Mucosa of stomach (tissue), 1 donor: ENCODE measurements around the gene DNAAF5.

Experiments
- H3K27me3 ChIP-seq: one replicate; pipeline ENCODE4 v1.7.0; 2013; ENCODE audit warnings: mild to moderate bottlenecking, low read length; ENCODE audit not compliant: control insufficient read depth, insufficient read depth
- H3K36me3 ChIP-seq: one replicate; pipeline ENCODE4 v1.7.0; 2013; ENCODE audit warnings: low read length; ENCODE audit not compliant: control insufficient read depth, insufficient read depth
- H3K4me1 ChIP-seq: one replicate; pipeline ENCODE4 v1.7.0; 2013; ENCODE audit warnings: mild to moderate bottlenecking, low read length; ENCODE audit not compliant: control insufficient read depth, insufficient read depth
- H3K4me3 ChIP-seq: one replicate; pipeline ENCODE4 v1.7.0; 2013; ENCODE audit warnings: low read length
- H3K9ac ChIP-seq: one replicate; pipeline ENCODE4 v1.7.0; 2013; ENCODE audit warnings: mild to moderate bottlenecking, low read length, moderate library complexity
- H3K9me3 ChIP-seq: one replicate; pipeline ENCODE4 v1.7.0; 2013; ENCODE audit warnings: mild to moderate bottlenecking, low read length, moderate library complexity; ENCODE audit not compliant: control insufficient read depth
- donor health status: Pancreatic carcinoma.

DNAAF5 gene

DNA sequence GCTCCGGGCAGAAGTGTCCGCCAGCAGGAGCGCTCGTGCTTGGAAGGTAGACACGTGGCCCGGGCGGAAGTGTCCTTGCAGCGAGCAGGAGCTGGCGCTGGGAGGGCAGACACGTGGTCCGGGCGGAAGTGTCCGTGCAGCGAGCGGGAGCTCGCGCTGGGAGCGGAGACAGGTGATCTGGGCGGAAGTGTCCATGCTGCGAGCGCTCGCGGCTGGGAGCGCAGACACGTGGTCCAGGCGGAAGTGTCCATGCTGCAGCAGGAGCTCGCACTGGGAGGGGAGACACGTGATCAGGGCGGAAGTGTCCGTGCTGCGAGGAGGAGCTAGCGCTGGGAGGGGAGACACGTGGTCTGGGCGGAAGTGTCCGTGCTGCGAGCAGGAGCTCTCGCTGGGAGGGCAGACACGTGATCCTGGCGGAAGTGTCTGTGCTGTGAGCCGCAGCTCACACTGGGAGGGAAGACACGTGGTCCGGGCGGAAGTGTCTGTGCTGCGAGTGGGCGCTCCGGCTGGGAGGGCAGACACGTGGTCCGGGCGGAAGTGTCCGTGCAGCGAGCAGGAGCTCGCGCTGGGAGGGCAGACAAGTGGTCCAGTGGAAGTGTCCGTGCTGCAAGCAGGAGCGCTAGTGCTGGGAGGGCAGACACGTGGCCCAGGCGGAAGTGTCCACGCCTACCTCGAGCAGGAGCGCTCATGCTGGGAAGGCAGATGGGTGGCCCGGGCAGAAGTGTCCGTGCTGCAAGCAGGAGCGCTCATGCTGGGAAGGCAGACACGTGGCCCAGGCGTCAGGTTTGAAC, 41.6 kb downstream of the DNAAF5 start:
- Histone ChIP-seq H3K9ac (no peak overlapping the region), H3K4me3 (no peak overlapping the region), H3K9me3 (no peaks in the 10 kb centered on the region), H3K27me3 (no peaks in the 10 kb centered on the region), H3K4me1 (peaks cover 31% of the 10 kb centered on the region), H3K36me3 (peaks cover 5% of the 10 kb centered on the region)

DNA sequence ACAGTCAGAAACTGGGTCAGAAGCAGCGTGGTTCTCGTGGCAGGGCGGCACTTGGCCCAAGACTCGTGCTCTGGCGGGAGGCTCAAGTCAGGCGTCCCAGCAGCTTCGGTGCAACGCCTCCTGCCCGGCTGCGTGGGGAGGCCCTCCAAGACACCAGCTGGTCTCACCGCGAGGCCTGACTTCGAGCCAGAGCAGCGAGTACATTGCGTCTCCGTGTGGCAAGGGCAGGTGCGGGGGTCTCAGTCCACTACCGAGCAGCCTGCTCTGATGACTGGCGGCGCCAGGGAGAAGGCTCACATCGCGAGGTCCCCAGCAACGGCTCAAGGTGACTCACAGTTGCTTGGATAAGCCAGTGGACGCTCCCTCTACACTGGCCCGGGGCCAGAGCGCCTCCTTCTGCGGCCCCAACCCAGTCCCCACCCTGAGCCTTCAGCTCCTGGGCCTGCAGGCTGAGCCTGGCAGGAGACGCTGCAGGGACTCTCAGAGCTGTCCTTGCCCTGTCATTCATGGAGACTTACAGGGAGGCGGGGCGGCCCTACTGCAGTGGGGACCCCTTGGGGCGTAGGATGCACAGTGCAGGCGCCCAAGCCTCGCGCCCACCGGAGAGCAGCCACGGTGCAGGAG, 42.5 kb downstream of the DNAAF5 start:
- no peaks in the 10 kb centered on the region for H3K27me3 ChIP-seq
- no peaks in the 10 kb centered on the region for H3K9me3 ChIP-seq
- peaks cover 31% of the 10 kb centered on the region for H3K4me1 ChIP-seq
- H3K4me3 ChIP-seq, result no peak overlapping the region
- peaks cover 3% of the 10 kb centered on the region for H3K36me3 ChIP-seq
- no peak overlapping the region for H3K9ac ChIP-seq

DNA sequence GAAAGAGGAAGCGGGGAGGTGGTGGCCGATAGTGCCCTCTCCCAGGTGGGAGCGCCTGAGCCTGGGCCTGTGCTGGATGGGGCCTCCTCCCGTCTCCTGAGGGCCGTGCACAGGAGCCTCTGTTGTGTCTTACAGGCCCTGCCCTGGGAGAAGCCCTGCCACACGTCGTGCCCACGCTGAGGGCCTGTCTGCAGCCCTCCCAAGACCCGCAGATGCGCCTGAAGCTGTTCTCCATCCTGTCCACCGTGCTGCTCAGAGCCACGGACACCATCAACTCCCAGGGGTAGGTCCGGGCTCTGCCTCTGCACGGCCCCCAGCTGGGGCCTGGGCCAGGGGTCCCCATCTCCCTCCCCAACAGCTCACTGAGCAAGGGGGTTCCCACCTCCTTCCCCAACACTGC, 43.8 kb downstream of the DNAAF5 start:
- Histone ChIP-seq H3K27me3 (no peaks in the 10 kb centered on the region), H3K4me3 (no peak overlapping the region), H3K4me1 (peaks cover 31% of the 10 kb centered on the region), H3K9me3 (no peaks in the 10 kb centered on the region), H3K36me3 (no peaks in the 10 kb centered on the region), H3K9ac (no peak overlapping the region)

DNA sequence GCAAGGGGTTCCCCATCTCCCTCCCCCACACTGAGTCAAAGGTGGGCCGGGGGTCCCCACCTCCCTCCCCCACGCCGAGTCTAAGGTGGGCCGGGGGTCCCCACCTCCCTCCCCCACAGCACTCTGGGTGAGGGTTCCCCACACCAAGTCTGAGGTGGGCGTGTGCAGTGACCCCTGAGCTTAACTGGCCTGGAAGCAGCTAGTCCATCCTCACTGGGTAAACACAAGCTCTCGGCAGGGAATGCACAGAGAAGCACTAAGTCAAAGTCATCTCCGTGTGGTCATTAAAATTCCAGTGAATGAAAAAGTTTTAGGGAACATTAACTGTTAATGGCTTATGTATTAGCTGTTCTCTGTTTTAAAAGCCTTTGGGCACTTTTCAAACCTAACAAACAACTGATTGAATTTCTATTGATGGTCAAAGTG, 44.3 kb downstream of the DNAAF5 start:
- no peaks in the 10 kb centered on the region for H3K27me3 ChIP-seq
- no peaks in the 10 kb centered on the region for H3K36me3 ChIP-seq
- peaks cover 31% of the 10 kb centered on the region for H3K4me1 ChIP-seq
- no peak overlapping the region for H3K9ac ChIP-seq
- H3K4me3 ChIP-seq, result no peak overlapping the region
- H3K9me3 ChIP-seq, result no peaks in the 10 kb centered on the region

DNA sequence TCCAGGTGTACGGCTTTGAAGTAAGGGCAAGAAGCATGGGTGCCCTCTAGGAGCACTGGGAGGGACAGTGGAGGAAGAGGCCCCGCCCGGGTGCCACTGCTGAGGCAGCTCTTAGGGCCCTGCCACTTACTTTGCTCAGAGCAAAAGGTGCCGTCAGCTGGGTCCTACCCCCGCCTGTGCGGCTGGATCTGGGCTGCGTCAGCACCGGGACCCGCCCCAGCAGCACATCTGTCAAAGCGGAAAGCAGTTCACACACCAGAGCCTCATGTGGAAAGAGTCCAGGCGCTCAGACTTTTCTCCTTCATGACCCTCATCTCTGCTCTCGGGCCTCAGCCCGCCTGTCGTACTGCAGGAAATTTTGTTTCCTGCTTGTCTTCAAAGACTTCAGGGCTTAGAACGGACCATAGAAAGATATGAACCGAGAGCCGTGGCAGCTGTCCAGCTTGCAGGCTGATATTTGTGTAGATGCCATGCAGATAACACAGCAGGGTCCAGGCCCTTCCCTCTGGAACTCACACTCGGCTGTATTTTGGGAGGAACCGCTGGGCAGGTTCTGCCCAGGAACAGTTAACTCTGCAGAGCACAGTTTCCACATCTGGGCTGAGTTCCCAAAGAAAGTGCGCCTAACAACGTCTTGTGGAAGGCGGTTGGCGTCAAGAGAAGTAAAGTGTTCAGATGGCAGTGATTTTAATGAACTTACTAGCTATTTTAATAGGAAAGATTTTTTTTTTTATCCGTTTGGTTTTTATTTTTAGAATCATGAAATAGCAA, 44.9 kb downstream of the DNAAF5 start:
- no peaks in the 10 kb centered on the region for H3K36me3 ChIP-seq
- no peaks in the 10 kb centered on the region for H3K9me3 ChIP-seq
- no peak overlapping the region for H3K9ac ChIP-seq
- H3K4me1 ChIP-seq, result peaks cover 31% of the 10 kb centered on the region
- no peak overlapping the region for H3K4me3 ChIP-seq
- H3K27me3 ChIP-seq, result no peaks in the 10 kb centered on the region

DNA sequence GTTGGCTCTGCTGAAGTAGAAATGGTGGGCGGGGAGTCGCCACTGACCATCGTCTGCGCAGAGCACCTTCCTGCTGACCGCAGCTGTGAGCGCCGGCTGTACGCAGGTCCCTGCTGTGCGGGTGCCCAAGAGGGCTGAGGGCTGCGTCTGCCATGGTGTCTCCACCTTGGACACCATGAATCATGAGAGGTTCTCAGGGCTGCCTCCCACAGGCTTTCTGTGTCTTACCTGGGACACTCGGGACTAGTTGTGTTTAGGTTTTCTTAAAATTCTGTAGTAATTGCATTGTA, 45.5 kb downstream of the DNAAF5 start:
- peaks cover 31% of the 10 kb centered on the region for H3K4me1 ChIP-seq
- H3K27me3 ChIP-seq, result no peaks in the 10 kb centered on the region
- H3K9me3 ChIP-seq, result no peaks in the 10 kb centered on the region
- H3K9ac ChIP-seq, result no peak overlapping the region
- no peak overlapping the region for H3K4me3 ChIP-seq
- no peaks in the 10 kb centered on the region for H3K36me3 ChIP-seq

DNA sequence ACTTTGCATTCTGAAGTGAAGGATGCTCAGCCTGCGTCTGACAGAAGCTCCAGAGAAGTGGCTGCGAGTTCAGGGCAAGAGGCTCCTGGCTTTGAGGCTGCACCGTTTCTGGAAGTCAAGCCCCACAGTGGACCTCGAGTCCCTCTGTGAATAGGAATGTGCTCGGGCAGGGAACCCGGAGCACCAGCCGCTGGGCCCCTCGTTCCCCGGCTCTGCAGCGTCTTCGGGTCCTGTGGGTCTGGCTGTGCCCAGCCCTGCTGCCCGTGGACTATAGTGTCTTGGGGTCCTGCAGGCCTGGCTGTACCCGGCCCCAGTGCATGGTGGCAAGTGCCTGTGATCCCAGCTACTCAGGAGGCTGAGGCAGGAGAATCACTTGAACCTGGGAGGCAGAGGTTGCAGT, 45.9 kb downstream of the DNAAF5 start:
- Histone ChIP-seq H3K9ac (no peak overlapping the region), H3K9me3 (no peaks in the 10 kb centered on the region), H3K4me3 (no peak overlapping the region), H3K4me1 (peaks cover 31% of the 10 kb centered on the region), H3K27me3 (no peaks in the 10 kb centered on the region), H3K36me3 (no peaks in the 10 kb centered on the region)

DNA sequence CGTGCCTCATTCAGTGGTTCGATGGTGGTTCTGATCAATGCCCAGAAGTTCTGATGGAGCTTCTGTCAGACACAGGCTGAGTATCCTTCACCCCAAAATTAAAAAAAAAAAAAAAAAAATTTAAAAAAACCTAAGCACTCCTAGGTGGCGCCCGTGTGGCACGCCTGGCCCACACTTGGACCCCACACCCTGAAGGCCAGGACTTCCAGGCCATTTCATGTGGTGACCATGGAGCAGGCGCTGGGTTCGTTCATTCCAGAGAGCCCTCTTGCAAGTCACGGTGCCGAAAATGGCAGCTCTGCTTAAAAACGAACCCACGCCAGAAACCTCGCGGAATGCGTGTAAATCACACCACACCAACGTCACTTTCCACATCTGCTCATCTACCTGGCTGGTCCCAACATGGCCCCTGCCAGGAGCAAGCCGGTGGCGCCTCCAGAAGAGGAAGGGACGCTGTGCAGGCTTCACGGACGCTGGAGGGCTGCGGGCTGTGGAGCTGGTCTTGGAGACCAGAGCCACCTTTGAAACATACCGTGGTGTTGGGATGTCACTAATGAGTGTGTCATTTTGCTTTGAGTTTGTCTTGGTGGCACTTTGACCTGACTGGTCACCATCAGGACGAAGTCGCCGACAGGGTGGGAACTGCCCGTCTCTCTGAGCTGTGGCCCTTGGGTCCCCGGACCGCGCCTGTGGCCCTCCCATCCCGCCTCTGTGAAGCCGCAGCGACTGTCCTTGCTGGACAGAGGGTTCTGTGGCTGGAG, 46.5 kb downstream of the DNAAF5 start:
- Histone ChIP-seq H3K36me3 (no peaks in the 10 kb centered on the region), H3K4me3 (no peak overlapping the region)

DNA sequence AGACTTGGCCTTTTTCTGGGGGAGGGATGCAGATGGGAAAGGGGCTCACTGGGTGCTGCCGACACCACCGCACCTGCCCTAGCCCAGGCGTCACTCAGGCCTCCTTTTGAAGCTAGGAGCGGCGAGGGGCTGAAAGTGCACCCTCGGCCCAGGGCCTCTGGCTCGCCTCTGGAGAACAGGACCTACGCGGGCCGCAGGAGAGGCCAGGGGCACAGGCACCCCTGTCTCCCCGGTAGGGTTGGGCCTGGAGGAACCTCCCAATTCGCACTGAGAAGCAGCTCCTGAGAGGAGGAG, 47.1 kb downstream of the DNAAF5 start:
- H3K4me1 ChIP-seq, result peaks cover 28% of the 10 kb centered on the region
- no peak overlapping the region for H3K4me3 ChIP-seq
- no peaks in the 10 kb centered on the region for H3K36me3 ChIP-seq
- H3K9me3 ChIP-seq, result no peaks in the 10 kb centered on the region
- H3K27me3 ChIP-seq, result no peaks in the 10 kb centered on the region
- H3K9ac ChIP-seq, result no peak overlapping the region

More for the DNA sequence above, 46.5 kb downstream of the DNAAF5 start:
- no peaks in the 10 kb centered on the region for H3K27me3 ChIP-seq
- H3K9me3 ChIP-seq, result no peaks in the 10 kb centered on the region
- no peak overlapping the region for H3K9ac ChIP-seq
- peaks cover 31% of the 10 kb centered on the region for H3K4me1 ChIP-seq

DNA sequence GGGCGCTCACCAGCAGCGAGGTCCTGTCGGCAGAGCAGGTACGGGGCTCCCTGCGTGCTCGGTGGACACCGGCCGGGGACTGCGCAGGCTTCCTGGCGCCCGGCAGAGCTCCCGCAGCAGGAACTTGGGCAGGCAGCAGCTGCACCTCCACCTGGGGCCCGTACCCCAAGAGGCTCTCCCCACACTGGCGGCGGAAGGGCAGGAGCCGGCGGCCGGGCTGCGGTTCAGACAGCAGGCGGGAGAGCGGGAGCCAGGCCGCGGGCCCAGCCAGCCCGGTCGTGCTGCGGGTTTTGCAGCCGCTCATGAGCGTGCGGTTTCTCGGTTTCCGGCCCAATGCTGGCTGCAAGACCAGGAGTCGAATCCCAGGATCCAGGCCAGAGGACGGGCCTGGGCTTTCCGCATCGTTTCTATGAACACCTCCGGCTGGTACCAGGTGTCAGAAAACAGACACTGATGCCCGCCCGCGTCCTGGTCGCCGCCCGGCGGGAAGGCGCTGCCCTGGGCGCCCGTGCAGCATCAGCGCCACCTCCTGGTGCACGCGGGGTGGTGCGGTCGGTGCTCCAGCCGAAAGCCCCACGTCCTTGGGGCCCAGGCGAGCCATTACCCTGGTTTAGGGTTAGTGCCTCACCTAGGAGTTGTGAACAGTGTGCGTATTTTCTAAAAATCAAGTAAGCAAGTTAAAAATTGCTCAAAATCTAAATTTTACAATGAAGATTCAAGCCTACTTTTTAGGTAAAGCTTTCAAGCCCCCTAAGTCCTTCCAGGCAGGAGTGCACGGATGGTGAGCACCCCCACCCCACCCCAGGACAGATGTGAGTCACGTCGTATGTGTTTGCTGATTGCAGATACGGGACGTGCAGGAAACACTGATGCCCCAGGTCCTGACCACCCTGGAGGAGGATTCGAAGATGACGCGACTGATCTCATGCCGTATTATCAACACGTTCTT, 47.9 kb downstream of the DNAAF5 start:
- Histone ChIP-seq H3K4me1 (peaks cover 20% of the 10 kb centered on the region), H3K36me3 (no peaks in the 10 kb centered on the region)

DNA sequence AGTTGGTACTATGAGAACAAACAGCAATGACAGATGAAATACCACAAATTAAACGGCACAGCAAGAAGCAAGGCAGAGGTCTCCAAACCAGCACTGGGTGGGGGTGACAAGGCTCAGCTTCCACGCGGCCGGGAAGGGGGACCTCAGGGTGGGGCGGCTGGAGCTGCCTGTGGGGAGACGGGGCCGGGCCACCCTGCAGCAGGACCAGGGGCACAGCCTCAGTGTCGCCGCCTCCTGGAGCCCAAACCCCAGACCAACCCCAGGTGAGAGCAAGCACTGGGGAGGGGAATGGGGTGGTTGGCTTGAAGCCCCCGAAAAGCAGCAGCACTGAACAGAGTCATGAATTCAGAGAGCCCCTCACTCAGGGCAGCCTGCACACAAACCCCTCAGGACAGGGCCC, 49.9 kb downstream of the DNAAF5 start:
- Histone ChIP-seq H3K9me3 (no peaks in the 10 kb centered on the region), H3K4me3 (no peak overlapping the region), H3K9ac (no peak overlapping the region), H3K27me3 (no peaks in the 10 kb centered on the region), H3K4me1 (peaks cover 8% of the 10 kb centered on the region), H3K36me3 (no peaks in the 10 kb centered on the region)

More for the DNA sequence above, 47.9 kb downstream of the DNAAF5 start:
- Histone ChIP-seq H3K27me3 (no peaks in the 10 kb centered on the region), H3K4me3 (no peak overlapping the region), H3K9ac (no peak overlapping the region), H3K9me3 (no peaks in the 10 kb centered on the region)
